ENCODE data around the gene FARS2.
A peak's percentile ranks its signal among the peaks of the same experiment; 100 is the strongest.

FARS2 gene

DNA sequence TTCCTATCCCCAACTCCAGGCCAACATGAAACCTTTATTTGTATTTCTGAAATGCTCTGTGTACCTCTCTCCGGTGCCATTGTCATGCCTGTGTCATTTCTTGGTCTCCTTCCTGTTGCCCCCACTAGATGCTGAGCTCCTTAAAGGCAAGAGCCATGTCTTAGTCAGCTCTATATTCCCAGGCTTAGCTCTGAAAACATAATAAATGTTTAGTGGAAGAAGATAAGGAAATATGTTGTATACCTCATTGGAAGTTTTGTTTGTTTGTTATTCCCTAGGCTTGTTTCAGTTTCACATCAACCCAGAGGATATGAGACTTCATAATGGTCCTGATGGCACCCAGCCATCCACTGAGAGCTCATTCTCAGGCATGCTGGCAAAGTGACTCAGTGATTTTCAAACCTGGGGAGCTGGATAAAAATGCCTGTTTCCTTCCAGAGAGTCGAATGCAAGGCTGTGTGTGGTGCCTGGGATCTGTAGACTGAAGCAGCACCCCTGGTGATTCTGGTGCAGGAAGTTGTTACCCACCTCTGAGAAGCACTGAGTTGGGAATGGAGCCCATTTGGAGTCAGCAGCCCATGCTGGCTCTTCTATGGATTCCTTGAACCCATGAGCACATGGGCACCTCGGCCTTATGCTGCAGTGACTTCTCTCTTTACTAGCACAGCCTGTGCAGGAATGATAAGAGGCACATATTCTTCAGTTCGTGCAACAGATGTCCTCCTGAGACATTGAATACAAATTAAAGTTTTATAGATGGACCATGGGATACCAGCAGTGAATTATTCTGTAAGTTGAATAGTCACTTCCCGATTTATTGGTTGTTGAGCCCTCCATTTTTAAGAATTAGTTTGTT is 205.2 kb downstream of the FARS2 start:
- DNase-seq (ENCODE audit: low read depth in 2 of 2), result no peak

DNA sequence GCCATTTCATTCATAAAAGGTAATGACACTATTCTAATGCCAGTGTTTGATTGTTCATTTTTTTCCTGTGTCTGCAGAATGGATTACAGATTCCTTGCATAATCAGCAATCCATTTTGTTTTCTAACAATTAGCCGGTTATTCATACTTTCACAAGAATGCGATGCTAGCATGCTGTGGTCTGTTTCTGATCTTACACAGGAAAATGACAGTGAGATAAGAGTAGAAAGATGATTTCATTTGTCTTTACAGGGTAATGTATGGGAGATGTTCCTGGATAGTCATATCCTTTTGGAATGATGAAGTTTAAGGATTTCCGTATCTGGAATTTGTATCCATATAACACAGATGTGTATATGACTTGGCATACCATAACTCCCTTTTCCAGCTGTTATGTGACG is 207.3 kb downstream of the FARS2 start:
- no peak for DNase-seq (ENCODE audit: low read depth in 2 of 2)

GRCh38 chr6:5469101-5469846 is 208.0 kb downstream of the FARS2 start:
- no peak for DNase-seq (ENCODE audit: low read depth in 2 of 2)

DNA sequence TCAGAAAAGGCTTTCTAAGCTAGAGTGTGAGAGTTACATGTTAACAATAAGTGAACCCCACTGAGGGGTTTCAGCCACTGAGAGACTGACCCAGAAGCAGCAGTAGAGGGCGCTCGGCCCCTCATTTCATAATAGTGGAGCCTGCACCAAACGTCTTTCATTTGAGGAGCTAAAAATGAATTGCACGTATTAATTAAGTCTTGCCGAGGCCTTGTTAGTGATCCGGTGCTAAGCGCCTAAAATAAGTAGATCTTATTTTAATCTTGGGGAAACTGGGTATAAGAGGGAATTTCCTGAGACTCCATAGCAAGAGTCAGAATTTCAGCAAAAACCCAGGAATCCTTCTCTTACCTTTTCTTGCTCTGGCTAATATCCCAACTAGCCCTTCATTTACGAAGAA is 209.7 kb downstream of the FARS2 start:
- DNase-seq (ENCODE audit: low read depth in 2 of 2), result peak; percentile 24 to 31

DNA sequence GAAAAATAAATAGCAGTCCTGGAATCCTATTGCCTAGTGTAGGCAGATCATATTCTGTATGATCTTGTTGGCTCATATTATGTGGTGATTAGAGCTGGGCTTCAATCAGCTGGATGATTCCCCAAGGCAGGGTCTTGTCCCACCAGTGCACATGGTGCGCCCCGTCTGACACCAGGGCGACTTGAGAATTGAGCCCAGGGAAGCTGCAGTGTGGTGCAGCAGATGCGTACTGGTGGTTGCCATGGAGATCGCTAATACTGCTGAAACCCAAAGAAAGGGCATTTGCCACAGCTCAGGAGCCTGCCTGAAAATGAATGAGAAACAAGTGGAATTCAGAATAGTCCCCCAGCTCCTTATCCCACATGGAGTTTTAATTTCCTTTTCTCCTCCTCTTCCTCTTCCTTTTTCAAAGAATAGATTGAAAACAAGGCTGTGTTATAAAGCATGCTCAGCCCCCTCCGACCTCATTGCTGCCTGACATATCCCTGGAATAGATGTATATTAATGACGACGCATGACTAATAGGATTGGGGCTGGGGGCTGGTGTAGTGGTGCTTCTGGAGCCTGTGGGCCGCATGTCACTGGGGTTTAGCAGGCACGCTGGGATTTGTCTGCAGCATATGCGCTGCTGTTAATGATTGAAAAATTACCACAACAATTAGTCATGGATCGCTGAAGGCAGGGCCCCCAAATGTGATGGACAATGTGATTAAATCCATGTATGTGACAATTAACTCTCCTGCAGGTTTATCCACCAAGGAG is 210.5 kb downstream of the FARS2 start:
- DNase-seq (ENCODE audit: low read depth in 2 of 2), result no peak

DNA sequence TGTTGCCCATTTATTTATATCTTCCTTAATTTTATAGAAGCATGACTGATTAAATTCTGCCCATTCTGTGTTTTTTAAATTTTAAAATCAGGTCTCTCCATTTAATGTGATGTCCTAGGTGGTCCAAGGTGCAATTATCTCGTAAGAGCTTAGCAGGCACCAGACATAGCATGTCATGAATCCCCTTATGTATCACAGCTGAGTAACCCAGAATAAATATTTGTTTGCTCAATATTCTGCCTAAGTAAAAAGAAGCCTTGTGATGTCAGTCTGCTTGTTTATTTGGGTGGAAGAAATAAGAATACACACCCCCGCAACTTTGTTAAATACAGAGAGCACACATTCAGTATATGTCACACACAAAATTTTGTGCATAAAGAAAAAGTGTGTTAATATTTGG is 211.3 kb downstream of the FARS2 start:
- DNase-seq (ENCODE audit: low read depth in 2 of 2), result no peak

DNA sequence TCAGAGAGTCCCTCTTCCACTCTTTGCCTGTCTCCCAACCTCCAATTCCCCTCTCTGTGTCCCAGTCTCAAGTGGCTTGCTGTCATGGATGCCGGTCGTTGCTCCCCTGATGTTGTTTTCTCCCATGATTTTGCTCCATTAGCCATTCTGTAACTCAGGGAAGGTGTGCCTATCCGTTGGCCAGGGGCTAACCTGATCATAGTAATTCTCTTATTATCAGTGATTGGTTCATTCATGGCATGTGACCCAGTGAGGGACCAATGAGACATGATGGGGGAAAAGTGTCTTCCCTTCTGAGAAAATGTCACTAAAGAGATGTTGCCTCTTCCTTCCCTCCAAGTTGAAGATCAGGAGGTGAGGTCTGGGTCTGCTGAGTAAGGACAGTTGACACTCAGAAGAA is 214.5 kb downstream of the FARS2 start:
- no peak for DNase-seq (ENCODE audit: low read depth in 2 of 2)

GRCh38 chr6:5478380-5478779 is 217.1 kb downstream of the FARS2 start:
- DNase-seq (ENCODE audit: low read depth in 2 of 2), result no peak

DNA sequence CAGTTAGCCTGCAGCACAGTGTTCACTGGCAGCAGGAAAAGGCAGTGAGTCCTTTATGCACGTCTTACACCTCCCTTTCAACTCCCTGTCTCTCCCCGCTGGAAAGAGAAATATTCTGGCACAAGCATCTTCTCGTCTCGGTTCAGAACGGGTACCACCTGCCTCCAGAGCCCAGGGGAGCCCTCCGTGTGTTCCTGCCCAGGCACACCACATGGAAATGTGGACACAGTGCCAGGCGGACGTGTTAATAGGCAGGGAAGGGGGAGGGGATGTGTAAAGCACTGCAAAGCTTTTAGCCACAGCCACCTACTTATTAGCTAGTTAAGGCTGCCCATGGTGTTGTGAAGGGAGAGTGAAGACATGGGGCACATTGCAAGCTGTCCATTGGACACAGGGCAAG is 219.7 kb downstream of the FARS2 start:
- no peak for DNase-seq (ENCODE audit: low read depth in 2 of 2)

GRCh38 chr6:5481750-5482149 is 220.4 kb downstream of the FARS2 start:
- DNase-seq (ENCODE audit: low read depth in 2 of 2), result no peak

- no peak for DNase-seq (ENCODE audit: low read depth in 2 of 2)
These were observed 221.3 kb downstream of the FARS2 start for GRCh38 chr6:5482619-5483018.

DNA sequence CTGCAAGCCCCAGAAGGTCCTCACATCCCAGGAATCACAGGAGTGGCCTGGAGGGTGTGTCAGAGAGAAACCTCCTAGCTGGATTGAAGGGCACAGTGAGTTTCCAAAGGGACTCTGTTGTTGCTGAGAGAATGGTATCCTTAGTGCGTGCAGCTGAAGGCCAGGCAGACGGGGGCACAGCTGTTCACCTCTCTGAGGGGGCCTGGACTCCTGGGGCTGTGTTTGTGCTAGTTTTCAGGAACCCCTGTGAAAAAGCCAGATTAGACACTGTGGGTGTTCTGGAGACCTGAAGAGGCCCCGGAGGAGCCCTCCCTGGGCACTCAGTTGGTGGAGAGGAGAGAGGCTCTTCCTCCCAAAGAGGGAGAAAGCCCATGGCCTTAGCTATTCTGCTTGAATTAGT is 223.4 kb downstream of the FARS2 start:
- DNase-seq (ENCODE audit: low read depth in 2 of 2), result no peak

DNA sequence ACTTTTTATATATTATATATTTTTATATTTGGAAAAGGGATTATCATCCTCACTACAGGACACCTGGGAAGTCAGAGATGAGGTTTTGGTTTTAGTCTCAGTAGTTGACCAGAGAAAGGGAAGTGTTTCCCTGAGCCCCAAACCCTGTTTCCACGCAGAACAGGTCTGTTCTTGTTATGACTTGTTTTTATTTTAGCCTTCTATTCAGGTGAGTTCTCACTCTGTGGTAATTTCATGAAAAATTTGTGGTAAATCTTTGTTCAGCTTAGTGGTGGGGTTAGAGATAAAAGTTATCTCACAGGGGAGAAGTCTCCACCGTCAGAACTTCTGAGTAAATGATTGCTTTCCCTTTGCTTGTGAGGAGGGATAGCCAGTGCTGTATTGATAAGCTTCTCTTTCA is 224.9 kb downstream of the FARS2 start:
- no peak for DNase-seq (ENCODE audit: low read depth in 2 of 2)

GRCh38 chr6:5490501-5491069 is 229.3 kb downstream of the FARS2 start:
- DNase-seq (ENCODE audit: low read depth in 2 of 2), result no peak

DNA sequence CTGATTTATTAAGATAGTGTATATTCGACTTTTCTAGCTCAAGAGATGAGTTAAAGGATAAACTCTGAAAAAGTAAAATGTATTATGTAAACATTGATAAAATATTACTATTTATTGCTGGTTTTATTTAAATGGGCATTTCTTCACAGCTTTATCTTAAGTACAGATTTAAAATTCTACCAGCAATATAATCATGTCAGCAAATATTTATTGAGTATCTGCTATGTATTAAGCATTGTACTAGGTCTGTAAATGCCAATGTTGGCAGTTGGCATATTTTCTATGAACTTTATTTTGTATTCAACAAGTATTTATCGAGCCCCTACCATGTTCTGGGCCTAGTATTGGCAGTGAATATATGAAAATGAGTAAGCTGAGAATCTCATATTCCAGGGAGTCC is 231.0 kb downstream of the FARS2 start:
- DNase-seq (ENCODE audit: low read depth in 2 of 2), result no peak

GRCh38 chr6:5493806-5494205 is 232.5 kb downstream of the FARS2 start:
- no peak for DNase-seq (ENCODE audit: low read depth in 2 of 2)

DNA sequence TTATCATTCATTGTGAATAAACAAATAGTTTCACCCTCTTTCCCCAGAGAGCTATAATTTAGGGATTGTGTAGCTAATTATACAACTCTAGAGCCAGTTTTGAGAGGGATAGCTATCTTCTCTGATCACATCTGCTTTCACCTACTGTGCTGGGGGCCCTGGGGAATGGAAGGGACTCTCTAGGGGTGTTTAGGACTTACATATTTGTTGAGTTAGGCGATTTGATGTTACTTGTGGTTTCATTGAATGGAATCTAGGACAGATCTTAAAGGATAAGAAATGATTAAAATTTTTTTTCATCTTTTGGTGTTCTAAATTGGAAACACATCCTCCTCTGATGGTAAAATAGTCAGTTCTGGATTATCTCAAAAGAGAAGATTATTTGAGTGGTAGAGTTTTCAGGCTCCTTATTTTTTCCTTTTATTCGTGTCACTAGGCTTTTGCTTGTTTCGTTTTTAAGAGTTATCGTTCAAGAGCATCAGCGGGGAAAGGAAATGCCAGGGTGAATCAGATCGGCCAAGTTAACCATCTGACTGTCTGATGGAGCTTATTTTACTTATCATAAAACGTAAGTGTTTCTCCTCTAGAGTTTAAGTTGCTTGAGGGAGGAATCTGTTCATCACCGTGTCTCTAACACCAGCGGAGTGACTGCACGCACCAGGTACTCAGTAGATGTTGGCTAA is 236.7 kb downstream of the FARS2 start:
- no peak for DNase-seq (ENCODE audit: low read depth in 2 of 2)

DNA sequence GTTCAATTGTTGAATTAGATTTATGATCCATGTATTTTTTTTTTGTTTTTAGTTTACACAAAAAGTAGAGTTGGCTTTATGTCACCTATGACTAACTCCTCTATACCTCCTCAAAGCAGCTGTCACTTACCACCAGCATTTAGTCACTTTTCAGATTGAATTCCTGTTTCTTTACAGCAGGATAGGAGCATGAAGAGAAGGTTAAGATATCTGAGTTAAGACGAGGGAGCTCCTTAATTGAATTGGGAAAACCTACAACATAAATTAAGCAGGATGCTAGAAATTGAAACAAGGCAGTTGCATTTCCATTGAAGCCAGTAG is 237.2 kb downstream of the FARS2 start:
- DNase-seq (ENCODE audit: low read depth in 2 of 2), result no peak

DNA sequence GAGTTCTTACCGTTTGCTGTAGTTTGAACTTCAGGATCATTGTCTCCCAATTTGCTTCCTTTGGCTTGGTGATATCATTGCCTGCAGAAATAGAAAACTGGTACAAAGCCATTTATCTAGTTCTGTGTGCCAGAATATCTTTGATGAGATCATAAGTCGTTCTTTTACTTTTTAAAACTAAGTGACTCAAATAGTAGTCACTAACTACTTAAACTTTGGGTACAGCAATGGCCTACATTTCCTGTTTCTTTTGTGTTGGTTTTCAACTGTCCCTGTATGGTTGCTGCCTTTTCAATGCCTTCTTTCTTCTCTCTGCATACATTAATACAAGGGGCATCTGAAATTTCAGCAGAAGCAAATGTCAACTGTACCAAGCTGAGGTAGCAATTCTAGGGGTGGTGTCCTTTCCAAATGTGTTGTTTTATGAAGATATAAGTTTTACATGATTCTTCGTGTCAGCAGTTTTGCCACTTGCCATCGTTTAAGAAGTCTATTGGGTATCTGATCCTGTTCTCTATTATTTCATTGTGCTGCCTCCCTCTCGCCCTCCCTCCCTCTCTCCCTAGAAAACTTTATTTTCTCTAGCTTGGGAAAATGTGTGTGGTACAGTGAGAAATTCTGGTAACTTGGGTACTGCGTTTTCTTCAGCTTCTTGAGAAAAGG is 238.5 kb downstream of the FARS2 start:
- DNase-seq (ENCODE audit: low read depth in 2 of 2), result no peak

- DNase-seq (ENCODE audit: low read depth in 2 of 2), result no peak
These were observed 240.5 kb downstream of the FARS2 start for GRCh38 chr6:5501837-5502236.

- DNase-seq (ENCODE audit: low read depth in 2 of 2), result no peak
These were observed 242.8 kb downstream of the FARS2 start for GRCh38 chr6:5504078-5504477.

All from stimulated activated CD4-positive, alpha-beta T cell treated with anti-CD3 and anti-CD28 coated beads, Interleukin-12 subunit alpha, Interleukin-12 subunit beta, amount 100 ng/mL, for 24 hours (primary cell).